GM12873 (cell line): ENCODE measurements around the gene ZFPL1.

Source experiments
- TF ChIP-seq, protein P1 (sequence below): IDR thresholded peaks from 2 replicates; pipeline ENCODE4 v1.5.1; 2012; ENCODE audit warnings: low read depth, mild to moderate bottlenecking, moderate library complexity, low read length, control low read depth; ENCODE audit not compliant: insufficient read depth; ENCODE audit errors: missing control alignments

Gene ZFPL1

DNA sequence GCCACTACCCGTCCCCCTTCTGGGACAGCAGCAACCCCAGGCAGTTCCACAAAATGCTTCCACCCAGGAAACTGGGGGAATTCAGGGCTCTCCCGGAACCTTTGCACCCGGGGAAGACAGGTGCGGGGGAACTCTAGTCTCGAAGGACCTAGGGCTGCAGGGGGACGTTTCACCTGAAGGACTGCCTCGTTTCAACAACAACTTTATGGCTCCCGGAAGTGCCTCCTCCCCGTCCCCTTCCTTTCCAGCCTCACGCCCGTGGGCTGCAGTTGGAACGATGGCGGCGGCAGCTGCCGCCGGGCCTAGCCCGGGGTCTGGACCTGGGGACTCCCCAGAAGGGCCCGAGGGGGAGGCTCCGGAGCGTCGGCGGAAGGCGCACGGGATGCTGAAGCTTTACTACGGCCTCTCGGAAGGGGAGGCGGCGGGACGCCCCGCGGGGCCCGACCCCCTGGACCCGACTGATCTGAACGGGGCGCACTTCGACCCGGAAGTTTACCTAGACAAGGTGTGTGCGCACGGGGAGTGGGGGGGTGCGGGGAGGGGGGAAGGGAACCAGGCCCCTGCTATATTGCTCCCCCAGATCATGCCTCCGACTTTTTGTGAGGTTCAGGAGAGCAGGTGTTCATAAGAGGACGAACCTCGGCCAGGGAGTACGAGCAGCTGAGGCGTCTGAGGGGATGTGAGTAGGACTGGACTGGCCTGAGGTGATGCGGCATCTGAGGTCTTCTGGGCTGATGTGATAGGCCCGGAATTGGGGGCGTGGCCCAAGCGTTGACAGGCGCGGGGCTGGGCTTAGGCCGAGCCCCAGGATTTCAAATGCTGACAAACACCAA lies 12.2 kb downstream of the ZFPL1 start, which contains the start of gene VPS51:
Gene VPS51 (plus strand): TSS at position 241 of the 833 bp plus-strand sequence. CDS start 37 bp downstream, at position 278.
- TF ChIP-seq, protein P1, sequence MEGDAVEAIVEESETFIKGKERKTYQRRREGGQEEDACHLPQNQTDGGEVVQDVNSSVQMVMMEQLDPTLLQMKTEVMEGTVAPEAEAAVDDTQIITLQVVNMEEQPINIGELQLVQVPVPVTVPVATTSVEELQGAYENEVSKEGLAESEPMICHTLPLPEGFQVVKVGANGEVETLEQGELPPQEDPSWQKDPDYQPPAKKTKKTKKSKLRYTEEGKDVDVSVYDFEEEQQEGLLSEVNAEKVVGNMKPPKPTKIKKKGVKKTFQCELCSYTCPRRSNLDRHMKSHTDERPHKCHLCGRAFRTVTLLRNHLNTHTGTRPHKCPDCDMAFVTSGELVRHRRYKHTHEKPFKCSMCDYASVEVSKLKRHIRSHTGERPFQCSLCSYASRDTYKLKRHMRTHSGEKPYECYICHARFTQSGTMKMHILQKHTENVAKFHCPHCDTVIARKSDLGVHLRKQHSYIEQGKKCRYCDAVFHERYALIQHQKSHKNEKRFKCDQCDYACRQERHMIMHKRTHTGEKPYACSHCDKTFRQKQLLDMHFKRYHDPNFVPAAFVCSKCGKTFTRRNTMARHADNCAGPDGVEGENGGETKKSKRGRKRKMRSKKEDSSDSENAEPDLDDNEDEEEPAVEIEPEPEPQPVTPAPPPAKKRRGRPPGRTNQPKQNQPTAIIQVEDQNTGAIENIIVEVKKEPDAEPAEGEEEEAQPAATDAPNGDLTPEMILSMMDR: no peak

DNA sequence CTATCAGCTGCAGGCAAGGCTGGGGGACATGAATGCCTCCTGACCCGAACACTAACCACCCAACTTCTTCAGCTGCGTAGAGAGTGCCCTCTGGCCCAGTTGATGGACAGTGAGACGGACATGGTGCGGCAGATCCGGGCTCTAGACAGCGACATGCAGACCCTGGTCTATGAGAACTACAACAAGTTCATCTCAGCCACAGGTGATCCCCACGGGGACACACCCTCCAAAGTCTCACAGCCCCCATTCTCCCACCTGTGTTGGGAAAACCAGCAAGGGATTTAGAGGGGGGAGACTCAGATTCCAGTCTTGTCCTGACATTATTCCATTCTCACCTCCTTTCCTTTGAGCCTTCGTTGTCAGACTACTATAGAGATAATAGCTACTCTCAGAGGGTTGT lies 12.9 kb downstream of the ZFPL1 start:
- TF ChIP-seq, protein P1: no peak

DNA sequence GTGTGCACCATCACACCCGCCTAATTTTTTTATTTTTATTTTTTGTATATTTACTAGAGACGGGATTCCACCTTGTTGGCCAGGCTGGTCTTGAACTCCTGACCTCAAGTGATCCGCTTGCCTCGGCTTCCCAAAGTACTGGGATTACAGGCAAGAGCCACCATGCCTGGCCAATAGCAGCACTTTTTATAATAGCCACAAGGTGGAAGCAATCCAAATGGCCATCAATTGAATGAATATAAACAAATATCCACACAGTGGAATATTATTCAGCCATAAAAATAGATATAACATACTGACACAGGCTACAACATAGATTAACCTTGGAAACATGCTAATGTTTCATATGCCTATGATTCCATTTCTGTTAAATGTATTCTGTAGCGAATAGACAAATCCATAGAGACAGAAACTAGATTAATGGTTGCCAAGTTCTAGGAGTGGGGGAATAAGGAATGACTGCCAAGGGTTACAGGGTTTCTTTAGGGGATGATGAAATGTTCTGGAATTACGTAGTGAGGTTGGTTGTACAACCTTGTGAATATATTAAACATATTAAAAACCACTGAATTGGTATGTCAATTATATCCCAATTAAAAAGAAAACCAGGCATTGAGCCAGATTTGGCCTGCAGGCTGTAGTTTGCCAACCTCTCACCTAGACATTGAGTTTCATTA lies 16.8 kb downstream of the ZFPL1 start:
- TF ChIP-seq, protein P1: peak; percentile 10

DNA sequence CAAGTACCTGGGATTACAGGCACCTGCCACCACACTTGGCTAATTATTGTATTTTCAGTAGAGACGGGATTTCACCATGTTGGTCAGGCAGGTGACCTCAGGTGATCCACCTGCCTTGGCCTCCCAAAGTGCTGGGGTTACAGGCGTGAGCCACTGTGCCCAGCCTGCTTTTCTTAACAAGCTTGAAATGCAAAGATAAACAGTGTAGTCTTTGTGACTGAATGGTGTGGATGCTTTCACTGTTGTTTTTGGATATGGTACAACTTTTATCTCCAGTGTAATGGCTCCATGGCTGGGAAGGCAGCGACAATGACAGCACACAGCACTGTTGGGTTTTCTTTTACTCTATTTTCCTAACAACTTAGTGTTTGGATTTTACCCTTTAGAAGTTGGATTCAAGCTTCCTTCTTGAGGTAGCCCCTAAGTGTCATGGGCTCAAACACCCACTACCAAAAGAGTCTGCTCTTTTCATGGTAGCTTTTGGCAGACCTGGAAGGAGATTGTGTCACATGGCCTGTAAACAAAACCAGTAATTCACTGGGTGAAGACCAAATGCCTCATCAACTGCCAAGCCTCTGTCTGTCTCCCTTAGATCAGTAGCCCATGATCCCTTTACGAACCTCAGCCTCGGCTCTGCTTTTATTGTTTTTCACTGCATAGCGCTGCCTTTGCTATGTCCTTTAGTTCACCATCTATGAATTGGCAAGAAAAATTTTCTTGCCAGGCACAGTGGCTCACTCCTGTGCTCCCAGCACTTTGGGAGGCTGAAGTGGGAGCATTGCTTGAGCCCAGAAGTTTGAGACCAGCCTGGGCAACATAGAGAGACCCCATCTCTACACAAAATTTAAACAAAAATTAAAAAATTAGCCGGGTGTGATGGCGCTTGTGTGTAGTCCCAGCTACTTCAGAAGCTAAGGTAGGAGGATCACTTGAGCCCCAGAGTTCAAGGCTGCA lies 18.4 kb downstream of the ZFPL1 start:
- TF ChIP-seq, protein P1: no peak

DNA sequence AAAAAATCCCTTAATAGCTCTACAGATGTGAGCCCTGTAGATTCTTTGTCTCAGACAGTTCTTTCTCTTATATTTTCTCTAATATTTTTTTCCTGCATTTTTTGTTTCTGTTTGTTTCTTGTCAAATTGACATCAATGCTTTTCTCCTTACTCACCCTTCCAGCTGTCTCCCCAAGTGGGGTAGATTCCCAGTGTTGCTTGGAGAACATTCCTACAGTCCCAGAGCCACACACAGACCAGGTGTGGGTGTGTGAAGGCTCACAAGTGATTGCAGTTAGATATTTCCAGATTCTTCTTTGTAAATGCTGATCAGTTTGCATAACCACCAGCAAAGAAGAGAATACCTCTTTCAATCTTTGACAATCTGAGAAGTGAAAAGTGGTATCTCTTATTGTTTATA lies 19.5 kb downstream of the ZFPL1 start:
- TF ChIP-seq, protein P1: no peak

DNA sequence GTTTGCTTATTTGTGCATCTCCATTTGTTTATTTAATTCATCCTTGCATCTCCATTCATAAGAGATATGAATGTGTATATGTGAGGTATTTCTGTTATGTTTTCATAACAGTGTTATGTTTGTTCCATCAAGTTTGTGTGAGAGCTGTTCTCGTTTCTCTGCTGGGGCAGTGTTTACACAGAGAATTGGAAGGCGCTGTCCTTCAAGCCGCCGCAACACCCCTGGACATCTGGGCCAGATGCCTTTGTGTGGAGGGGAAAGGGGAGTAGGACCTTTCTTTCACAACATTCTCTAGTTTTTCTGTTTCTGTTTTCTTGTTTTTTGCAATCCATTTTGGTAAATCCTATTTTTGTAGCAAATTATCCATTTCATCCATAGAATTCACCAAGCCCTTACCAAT lies 20.6 kb downstream of the ZFPL1 start:
- TF ChIP-seq, protein P1: no peak
